ENCODE results near the gene OR5AU1. TPM values are rescaled to one million over a fixed set of nuclear protein-coding genes. Genes with fewer than 3 reads are reported as not detected.

OR5AU1 gene
- total RNA-seq, 1 donor = not detected

DNA sequence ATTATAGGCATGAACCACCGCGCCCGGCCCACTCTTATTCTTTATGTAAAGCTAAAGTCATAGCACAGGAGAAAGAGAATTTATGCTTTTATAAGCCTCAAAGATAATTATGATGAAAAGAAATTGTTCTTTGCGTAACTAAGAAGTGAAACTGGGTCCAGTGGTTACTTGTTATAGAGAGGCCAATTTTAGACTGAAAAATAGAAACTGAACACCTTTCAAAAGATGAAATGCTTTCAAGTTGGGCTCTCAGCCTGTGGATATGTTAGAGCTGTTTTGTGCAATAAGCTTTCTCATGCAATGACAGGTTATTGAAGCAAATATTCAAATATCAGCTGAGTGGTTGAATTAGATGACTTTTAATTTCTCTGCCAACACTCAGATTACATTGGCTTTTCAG lies 47.1 kb downstream of the OR5AU1 start:
- Histone ChIP-seq H3K4me1 (ENCODE audit: insufficient read depth, low read length) (peaks cover 27% of the 10 kb centered on the region), H3K27ac (ENCODE audit: low read depth, low read length) (no peak overlapping the region), H3K27me3 (ENCODE audit: insufficient read depth, low read length) (no peaks in the 10 kb centered on the region), H2AFZ (ENCODE audit: low read length) (no peak overlapping the region), H3K4me2 (ENCODE audit: insufficient read depth, low read length) (no peak overlapping the region), H3K36me3 (ENCODE audit: insufficient read depth, low read length) (no peaks in the 10 kb centered on the region), H3K79me2 (ENCODE audit: insufficient read depth, low read length) (no peaks in the 10 kb centered on the region), H3K4me3 (ENCODE audit: insufficient read depth, low read length) (no peak overlapping the region), H3K9me3 (ENCODE audit: low read depth, low read length) (no peaks in the 10 kb centered on the region), H4K20me1 (ENCODE audit: insufficient read depth, low read length) (no peaks in the 10 kb centered on the region)
- no peak for DNase-seq (ENCODE audit: insufficient read length, low spot score, missing footprints)
- TF ChIP-seq CTCF (IDR thresholded peaks at IDR 0.05; ENCODE audit: extremely low read depth, low read depth, low read length) = no peak

DNA sequence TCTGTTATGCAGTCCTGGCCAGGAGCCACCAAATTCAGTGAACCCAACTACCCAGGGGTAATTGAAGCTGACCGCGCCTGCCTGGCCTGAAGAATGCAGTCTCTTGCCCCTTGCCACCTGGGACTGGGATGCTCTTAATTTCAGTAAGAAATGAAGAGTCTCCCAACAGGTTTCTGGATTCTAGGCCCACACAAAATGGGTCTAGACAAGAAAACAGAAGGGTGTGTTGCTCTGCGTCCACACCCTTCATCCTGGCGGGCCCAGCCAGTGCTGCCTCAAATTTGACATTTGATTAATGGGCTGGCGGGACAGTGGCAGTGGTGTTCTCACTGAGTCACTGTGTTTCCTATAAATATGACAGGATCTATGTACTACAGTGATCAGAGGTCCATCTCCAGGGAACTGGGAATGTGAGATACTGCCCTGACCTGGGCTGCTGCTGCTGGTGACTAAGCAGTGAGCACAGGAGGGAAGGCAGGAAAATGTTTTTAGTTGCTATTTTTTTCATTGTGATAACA lies 48.5 kb downstream of the OR5AU1 start:
- TF ChIP-seq CTCF (IDR thresholded peaks at IDR 0.05; ENCODE audit: extremely low read depth, low read depth, low read length) = no peak
- H3K27me3 ChIP-seq (ENCODE audit: insufficient read depth, low read length) = no peaks in the 10 kb centered on the region
- H3K36me3 ChIP-seq (ENCODE audit: insufficient read depth, low read length) = no peaks in the 10 kb centered on the region
- no peaks in the 10 kb centered on the region for H3K79me2 ChIP-seq (ENCODE audit: insufficient read depth, low read length)
- H4K20me1 ChIP-seq (ENCODE audit: insufficient read depth, low read length) = no peaks in the 10 kb centered on the region
- H3K27ac ChIP-seq (ENCODE audit: low read depth, low read length) = peak overlapping the region; percentile 61
- H3K9me3 ChIP-seq (ENCODE audit: low read depth, low read length) = no peaks in the 10 kb centered on the region
- no peak overlapping the region for H3K4me2 ChIP-seq (ENCODE audit: insufficient read depth, low read length)
- H3K4me3 ChIP-seq (ENCODE audit: insufficient read depth, low read length) = no peak overlapping the region
- H3K4me1 ChIP-seq (ENCODE audit: insufficient read depth, low read length) = peaks cover 32% of the 10 kb centered on the region
- DNase-seq (ENCODE audit: insufficient read length, low spot score, missing footprints) = peak; percentile 83
- H2AFZ ChIP-seq (ENCODE audit: low read length) = peak overlapping the region; percentile 92

DNA sequence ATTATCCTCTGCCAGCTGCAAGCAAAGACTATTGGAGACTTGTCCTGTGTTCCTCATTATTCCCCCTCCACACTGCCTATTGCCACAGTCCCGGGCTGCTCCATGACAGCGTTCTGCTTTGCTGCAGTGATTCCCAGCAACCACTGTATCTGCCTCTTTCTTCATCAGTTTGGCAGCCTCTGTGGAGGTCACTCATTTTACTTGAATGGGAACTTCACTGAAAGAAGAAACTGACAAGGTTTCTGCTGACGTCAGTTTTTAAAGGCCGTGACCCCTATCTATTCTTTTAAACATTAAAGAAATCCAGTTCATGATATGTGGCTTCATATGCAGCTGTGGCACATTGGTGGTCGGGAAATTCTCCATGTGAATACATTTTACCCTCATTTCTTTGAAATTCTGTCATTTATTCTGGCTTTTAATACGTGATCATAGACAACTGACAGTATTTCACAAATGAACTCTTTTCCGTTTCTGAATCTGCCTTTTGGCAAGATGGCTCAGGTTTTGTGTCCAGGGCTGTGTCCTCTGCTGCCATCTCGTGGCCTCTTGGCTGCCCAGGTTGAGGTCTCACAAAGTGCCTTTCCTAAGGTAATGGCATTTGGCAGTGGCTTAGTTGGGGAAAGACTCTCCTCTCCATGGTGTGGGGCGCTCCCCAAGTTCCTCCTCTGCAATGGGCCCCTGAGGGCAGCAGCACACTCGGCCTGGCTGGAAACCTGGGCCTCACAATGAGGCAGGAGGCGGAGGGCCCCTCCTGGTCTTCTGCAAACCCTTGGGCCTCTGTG lies 49.2 kb downstream of the OR5AU1 start:
- no peaks in the 10 kb centered on the region for H3K79me2 ChIP-seq (ENCODE audit: insufficient read depth, low read length)
- peak overlapping the region; percentile 40 for H3K4me3 ChIP-seq (ENCODE audit: insufficient read depth, low read length)
- peak overlapping the region; percentile 61 for H3K27ac ChIP-seq (ENCODE audit: low read depth, low read length)

More for the DNA sequence above, 49.2 kb downstream of the OR5AU1 start:
- DNase-seq (ENCODE audit: insufficient read length, low spot score, missing footprints) = peak; percentile 83
- H2AFZ ChIP-seq (ENCODE audit: low read length) = peak overlapping the region; percentile 92
- H4K20me1 ChIP-seq (ENCODE audit: insufficient read depth, low read length) = no peaks in the 10 kb centered on the region
- peak overlapping the region; percentile 77 for H3K4me2 ChIP-seq (ENCODE audit: insufficient read depth, low read length)
- H3K9me3 ChIP-seq (ENCODE audit: low read depth, low read length) = no peaks in the 10 kb centered on the region
- H3K4me1 ChIP-seq (ENCODE audit: insufficient read depth, low read length) = peaks cover 32% of the 10 kb centered on the region
- no peak for TF ChIP-seq CTCF (IDR thresholded peaks at IDR 0.05; ENCODE audit: extremely low read depth, low read depth, low read length)
- H3K36me3 ChIP-seq (ENCODE audit: insufficient read depth, low read length) = no peaks in the 10 kb centered on the region
- no peaks in the 10 kb centered on the region for H3K27me3 ChIP-seq (ENCODE audit: insufficient read depth, low read length)
